Suppressor macrophage (primary cell): ENCODE data around the gene PP2D1.
"Not testable (repeated sequence)": the region's sequence is repeated elsewhere in the genome, so short reads cannot be mapped to it uniquely, and the experiment has no call there.

Experiments
- DNase-seq, 4 experiments: peaks; one replicate each; pipeline ENCODE4 v3.0.0-alpha.2; 2020 to 2022
- total RNA-seq, 17 experiments: gene quantifications; one replicate each; lab custom pipeline; 2026; ENCODE audit warnings: mixed read lengths in 6 of 17, inconsistent platforms in 3 of 17; lab: John Stamatoyannopoulos, UW

Gene PP2D1, protein sequence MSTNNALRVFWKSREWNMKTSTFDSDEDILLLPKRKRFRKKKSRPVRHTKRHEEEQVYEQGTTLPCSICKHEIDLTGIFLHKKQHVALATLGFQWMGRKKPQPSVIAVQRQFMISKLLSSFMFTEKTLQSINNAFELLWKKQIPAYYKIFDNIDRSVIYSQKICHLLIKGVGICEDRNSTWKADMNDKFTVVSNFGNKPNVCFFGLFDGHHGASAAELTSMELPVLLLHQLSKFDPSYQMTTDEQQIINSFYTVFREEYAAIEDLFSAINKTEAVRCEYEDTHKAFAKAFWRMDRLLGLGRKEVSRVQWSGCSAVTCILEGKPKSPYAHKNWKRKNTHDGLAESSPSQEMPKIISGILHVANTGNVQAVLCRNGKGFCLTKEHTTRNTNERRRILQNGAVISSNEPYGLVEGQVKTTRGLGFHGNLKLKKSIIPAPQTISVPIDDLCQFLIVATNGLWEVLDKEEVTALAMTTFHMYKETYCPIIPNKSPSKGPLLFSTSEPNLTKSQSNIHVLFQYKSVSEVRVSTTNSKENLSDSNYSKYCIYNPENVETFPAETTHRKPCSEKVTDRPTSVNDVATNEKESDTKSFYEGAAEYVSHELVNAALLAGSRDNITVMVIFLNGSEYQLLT
- 0 to 0.55 (median 0) reads per million in 17 experiments for total RNA-seq

DNA sequence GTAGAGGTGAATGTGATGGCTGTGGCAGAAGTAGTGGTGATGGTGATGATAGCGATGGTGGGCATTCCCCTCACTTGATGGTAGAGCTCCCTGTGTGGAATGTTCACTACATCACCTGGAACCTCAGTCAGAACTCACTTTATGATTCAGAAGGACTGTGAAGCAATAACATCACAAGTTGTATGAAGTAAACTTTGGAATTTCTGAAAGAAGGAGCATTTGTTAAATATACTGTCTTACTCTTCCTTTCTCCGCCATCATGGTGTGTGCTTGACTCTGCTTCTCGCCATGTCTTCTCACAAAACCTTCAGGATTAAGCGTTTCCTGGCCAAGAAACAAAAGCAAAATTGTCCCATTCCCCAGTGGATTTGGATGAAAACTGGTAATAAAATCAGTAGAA is at the start of gene PP2D1:
Gene PP2D1, minus strand, starts transcription at position 101 of the 400 bp plus-strand sequence. CDS start 192 bp downstream, outside the sequence.
- DNase-seq: no peak

DNA sequence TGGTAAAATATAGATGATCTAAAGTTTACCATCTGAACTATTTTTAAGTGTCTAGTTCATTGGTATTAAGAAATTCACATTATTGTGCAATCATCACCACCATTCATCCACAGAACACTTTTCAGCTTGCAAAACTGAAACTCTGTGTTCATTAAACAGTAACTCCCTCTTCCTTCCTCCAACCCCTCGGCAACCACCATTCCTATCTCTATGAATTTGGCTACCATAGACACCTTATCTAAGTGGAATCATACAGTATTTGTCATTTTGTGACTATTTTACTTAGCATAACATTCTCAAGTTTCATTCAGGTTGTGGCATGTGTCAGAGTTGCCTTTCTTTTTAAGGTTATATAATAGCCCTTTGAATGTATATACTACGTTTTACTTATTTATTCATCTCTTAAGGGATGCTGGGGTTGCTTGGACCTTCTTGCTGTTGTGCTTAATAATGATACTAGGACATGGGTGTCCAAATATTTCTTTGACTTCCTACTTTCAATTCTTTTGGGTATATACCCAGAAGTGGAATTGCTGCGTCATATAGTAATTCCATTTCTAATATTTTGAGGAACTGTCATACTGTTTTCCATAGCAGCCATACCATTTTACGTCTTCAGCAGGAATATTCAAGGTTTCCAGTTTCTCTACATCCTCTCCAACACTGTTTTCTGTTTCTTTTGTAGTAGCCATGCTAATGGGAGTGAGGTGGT is 49.1 kb upstream of the PP2D1 start:
- DNase-seq: peak; percentile 46 to 89 (median 74)

DNA sequence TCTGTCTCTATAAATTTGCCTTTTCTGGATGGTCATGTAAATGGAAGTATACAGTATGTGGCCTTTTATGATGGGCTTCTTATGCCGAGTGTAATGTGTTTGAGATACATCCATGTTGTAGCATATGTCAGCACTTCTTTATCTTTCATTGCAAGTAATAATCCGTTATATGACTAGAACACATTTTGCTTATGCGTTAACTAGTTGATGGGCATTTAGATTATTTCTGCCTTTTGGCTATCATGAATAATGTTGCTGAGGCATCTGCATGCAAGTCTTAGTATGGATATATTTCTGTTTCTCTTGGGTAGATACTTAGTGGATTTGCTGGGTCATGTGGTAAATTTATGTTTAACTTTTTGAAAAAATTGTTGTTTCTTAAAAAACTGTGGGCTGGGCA is 47.9 kb upstream of the PP2D1 start:
- no peak for DNase-seq

DNA sequence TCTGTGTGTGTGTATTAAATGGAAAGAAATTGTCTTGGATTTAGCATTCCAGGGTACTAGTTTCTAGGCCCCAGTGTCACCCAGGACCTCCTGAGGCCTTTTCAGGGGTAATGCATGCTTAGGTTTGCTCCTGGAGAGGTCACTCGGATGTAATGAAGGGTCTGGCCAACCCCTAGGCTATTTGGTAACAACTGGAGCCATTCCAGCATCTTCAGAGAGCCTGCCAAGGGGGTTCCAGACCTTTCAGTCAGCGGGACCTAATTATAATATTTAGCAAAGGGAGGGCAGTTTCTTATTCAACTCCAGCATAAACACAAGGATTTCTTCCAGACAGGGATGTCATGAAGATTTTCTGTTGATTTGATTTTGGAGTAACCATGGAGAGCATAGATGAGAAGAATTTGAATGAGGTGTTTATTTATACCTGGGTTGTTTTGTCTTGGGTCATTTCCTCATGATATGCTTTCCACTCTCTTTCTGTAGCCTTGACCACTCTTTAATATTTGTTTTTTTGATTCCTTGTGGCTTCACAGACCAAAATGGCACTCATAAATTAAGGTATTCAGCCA is 45.6 kb upstream of the PP2D1 start:
- no peak for DNase-seq

DNA sequence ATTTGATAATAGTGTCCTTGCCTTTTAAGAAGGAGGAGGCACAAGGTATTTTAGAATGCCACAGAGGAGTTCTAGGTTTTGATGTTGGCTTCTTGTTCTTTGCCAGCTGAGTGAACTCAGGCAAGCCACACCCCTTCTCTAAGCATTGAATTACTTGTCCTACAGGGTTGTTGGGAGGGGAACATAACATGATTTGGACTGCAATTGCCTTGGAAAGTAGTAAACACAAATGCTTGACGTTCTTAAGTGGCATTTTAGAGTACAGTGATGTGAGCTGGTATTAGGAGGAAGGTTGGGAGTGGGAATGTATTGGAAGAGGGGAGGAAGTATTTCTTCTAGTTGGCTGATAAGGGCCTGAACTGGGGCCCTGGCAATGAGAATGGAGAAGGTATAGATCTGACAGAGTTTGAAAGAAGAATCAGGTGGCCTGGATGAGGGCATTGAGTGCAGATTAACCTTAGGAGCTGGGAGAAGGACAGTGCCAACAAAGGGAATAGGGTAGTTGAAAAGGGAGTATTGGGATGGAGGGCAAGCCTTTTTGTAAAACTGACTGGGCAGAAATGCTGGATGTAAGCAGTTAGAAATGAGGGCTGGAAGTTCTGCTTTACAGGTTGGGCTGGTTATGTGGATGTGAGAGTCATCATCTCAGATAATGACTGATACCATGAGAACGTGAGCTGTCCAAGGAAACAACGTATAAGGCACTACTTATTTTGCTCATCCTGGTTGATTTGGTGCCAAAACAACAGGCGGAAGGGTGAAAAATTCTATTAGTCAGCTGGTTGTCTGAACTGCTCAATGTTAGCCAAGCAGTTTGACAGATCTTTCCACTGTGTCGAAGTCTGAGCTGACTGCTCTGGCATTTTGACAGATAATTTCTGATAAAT is 44.9 kb upstream of the PP2D1 start:
- peak; percentile 19 to 72 (median 32) for DNase-seq

DNA sequence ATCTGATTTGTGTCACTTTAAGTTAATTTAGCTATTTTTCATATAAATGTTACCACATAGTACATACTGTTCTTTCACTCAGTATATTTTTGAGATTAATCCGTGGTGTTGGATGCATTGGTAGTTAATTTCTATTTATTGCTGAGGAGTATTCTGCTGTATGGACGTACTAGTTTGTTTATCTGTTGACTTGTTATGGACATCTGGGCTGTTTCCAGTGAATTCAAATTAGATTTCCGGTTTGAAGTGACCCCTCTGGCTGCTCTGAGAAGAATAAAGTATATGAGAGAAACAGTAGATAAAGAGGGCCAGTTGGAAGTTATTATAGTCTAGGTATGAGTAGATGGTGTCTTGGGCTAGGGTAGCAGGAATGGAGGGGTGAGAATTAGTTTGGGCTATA is 43.8 kb upstream of the PP2D1 start:
- DNase-seq: no peak

DNA sequence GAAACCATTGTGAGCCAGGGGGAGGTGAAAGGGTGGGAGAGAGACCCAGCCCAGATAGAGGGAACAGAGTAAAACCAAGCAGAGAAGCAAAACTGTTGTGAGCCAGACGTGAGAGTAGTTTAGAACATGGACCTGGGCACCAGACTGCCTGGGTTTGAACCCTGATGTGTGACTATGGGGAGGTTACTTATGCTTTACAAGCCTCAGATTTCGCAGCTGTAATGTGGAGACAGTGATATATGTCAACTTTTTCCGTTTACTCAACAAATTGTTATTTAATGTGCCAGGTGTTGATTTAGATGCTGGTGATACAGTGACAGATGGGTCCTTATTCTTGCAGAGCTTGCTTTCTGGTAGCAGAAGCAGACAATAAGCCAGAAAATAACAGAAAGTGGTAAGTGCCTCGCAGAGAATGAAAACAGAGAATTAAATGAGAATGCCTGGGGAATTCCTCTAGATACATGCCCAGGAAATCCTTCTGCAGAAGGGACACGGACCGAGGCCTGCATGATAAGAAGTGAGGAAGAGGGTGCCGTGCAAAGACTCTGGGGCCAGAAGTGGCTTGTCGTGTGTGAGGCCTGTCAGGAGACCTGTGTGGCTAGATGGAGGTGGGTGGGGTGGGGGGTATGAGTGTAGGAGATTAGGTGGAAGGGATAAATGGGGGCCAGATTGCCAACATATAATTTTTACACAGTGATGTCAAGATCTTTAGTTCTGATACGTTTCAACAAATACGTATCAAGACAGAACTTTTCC is 43.1 kb upstream of the PP2D1 start:
- peak in 1 of 4 experiments; percentile 6 for DNase-seq

DNA sequence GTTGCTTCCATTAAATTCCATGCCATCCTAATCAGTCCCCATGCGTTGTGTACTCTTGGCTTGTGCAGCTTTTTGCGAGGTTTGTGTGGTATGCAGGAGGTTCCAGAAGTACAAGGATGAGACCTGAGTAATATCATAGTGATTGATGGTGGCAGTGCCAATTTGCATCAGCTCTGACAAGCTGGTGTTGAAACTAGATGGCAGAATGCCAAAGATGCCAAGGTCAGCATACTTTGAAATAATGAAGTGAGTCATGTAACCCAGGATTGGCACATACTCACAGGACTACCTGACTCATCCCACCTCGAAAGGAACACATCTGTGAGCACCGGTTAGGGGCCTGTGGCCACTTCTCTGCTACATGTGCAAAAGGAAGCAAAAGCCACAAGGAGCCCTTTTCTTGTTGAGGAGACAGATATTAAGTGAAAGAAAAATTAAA is 42.5 kb upstream of the PP2D1 start:
- peak; percentile 66 to 87 (median 72) for DNase-seq

DNA sequence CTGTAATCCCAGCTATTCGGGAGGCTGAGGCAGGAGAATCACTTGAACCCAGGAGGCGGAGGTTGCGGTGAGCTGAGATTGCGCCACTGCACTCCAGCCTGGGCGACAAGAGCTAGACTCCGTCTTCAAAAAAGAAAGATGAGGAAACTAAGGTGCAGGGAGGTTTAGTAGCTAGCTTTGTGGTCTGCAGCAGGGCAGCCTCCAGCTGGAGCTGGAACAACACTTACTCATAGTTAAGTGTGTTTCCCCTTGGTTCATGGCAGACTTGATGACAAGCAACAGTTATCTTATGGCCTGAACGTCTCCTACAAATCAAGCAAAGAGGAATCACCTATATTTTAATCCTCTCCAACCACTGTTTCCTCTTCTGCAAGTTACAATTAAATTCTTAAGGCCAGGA is 40.8 kb upstream of the PP2D1 start:
- DNase-seq: no peak

DNA sequence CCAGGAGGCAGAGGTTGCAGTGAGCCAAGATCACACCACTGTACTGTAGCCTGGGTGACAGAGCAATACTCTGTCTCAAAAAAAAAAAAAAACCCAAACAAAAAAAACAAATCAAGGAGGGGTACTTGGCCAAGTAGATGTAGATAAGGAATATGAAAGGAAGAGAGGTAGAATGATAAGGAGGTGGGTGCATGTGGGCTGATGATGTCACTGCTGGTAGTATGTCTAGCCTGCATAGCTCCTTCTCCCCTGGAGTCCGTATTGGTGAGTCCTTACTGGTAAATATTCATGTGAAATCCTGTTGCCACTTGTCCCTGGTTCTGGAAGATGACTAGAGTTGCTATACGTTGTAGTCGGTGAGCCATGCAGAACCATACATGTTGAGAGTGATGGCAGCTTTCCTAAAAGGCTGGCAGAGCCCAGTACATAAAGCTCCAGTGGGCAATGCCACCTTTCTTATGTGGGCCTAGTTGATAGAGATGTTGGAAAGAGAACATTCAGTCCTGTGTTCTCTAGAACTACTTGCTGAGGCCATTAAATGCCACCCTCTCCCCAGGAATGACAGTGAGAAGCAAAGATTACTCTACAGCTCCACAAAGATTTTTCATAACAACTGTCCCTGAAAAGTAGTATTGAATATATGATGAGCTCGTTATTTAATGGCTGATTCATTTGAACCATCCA is 39.2 kb upstream of the PP2D1 start:
- no peak for DNase-seq

DNA sequence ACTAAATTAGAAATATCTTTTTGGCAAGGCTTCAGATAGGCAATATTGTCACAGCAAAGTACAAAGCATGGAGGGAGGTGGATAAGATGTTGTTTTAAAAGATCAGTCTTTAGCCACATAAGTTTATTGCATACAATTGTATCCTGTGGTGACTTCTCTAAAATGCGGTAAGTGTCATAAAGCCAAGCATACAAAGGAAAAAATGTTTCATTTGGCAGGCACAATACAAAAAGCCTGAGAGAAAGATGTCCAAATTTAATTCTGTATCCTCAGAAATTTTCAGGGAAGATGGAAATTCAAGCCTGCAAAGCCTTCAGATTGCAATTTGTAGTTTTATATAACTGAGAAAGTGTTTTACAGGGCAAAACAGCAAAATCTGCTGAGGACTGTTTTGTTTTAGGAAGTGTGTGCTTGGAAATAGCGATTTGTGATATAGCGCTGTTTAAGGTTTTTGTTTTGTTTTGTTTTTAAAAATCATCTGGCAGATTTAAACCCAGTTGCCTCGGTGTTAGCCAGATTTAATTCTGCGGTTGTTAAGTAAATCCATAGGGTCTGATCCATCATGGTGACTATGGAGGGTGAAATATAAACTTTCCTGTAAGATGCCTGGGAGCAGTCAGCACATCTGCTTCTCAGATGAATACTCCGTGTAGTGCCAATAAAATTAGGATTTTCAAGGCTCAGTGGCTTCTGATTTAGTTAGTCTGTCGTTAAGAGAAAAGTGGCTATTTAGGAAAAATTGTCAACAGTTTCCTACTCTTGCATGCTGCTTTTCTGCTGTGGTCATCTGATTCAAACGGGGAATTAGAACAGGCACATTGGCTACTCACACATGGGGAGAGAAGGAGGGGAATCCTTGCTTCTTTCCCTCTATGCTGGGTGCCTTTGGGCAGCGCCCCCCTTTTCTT is 36.2 kb upstream of the PP2D1 start:
- peak in 2 of 4 experiments; percentile 22 to 31 for DNase-seq

DNA sequence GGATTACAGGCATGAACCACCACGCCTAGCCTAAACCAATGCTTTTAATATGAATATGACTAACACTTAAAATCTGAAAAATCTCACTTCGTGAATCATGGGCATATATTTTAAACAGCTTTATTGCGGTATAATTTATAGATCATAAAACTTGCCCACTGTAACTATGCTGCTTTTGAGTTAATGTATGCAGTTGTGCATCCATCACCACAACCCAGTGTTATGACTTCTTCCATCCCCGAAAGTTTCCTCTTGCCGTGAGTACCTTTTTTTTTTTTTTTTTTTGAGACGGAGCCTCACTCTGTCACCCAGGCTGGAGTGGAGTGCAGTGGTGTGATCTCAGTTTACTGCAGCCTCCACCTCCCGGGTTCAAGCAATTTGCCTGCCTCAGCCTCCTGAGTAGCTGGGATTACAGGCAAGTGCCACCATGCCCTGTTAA is 35.3 kb upstream of the PP2D1 start:
- DNase-seq: no peak

DNA sequence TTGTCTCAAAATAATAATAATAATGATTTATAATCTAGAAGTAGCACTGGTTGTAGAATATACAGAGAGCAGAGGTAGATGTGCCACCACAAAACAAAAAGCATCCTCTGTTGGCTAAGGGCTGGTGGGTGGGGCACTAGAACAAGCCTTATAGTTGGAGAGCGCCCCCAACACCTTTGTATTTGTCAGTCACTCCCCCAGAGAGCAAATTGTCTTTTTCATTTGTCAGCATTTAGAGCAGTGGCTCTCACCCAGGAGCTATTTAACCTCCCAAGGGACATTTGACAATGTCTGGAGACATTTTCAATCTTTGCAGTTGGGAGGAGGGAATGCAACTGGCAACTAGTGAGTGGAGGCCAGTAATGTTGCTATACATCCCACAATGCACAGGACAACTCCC is 34.5 kb upstream of the PP2D1 start:
- DNase-seq: no peak

DNA sequence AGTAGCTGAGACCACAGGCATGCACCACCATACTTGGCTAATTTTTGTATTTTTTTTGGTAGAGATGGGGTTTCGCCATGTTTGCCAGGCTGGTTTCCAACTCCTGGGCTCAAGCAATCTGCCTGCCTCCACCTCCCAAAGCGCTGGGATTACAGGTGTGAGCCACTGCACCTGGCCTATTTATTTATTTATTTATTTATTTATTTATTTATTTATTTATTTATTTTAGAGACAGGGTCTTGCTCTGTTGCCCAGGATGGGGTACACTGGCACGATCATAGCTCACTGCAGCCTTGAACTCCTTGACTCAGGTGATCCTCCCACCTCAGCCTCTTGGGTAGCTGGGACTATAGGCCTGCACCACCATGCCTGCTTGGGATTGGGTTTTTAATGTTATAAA is 33.1 kb upstream of the PP2D1 start:
- not testable (repeated sequence) for DNase-seq

DNA sequence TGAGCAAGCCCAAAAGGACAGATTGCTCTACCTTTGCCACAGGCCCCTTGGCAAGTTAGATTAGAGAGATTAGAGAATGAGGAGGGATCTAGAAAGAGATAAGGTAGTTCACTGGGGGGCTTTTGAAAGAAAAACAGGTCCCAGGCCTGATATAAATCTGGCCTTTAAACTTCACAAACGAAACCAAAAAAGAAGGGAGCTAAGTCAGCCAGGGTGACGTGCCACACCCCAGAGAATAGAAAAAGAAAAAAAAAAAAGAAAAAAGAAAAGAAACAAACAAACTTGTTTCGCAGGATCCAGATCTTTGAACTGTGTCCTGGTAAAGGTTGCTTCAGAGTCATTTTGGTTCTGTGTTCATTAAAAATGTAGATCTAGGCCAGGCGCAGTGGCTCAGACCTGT is 31.8 kb upstream of the PP2D1 start:
- DNase-seq: no peak

DNA sequence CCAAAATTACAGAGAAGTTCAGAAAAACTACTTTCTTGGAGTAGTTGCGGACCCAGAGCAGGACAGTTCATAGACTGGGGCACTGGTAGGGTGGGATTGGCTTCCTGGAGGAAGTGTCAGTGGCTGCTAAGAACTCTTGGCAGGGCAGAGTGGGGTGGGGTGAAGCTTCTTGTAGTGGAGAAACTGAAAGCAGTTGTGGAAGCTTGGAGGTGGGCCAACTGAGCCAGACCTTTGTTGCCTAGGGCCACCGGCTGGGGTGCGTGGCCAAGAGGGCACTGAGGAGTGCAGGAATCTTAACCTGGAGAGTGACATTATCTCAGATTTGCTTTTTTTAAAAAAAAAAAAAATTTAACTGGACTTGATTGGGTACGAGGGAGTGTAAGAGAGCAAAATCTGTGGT is 31.3 kb upstream of the PP2D1 start:
- DNase-seq: peak; percentile 56 to 76 (median 70)

DNA sequence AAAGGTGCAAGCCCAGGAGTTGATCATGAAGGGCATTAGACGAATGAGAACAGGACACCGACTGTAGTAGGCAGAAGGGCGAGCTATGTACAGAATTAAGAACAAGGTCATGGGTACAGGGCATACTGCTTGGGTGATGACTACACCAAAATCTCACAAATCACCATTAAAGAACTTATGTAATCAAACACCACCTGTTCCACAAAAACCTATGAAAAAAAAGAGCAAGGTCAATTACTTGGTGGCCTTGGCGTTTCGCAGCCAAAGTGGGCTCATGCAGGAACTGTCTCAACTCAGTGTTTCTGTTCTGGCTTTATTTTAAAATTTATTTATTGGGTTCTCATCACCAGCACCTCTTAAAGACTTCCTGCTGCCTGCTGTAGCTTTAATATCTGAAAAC is 30.3 kb upstream of the PP2D1 start:
- no peak for DNase-seq

DNA sequence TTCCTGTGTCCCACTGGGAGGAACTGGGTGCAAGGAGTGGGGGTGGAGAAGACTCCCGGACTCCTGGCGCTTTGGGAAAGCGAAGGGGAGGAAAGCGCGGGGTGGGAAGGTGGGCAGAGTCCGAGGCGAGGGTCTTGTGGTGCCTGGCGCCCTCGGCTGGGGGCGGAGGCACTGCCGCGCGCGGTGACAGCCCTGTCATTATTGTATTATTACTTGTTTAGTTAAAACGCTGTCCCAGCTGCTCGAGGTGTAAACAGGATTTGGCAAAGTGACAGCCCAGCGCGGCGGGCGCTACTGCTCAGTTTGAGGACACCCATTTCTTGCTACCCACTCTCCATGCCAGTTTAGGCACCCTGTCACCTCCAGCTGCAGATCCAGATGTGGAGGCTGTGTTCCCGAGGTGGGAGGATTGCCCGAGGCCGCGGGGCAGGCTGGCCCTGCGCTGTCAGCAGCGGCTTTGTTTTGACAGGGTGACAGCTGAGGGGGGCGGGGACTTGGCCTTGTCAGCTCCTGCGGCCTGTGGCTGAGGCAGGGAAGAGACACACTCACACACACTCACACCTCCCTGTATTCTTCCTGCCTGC is 29.2 kb upstream of the PP2D1 start:
- peak; percentile 77 to 90 (median 84) for DNase-seq
